Neural cell (in vitro differentiated cells): ENCODE measurements around the gene SIX2. TPM values are rescaled to one million over a fixed set of nuclear protein-coding genes. Genes with fewer than 3 reads are reported as not detected.

Experiments used
- H2AFZ ChIP-seq: fragments of 200-600, 300-800 bp; sonication (generic), shearing (Covaris generic); 2 replicates; pipeline ENCODE4 v1.6.0; 2014; ENCODE audit warnings: low read depth, mild to moderate bottlenecking, antibody characterized with exemption, low read length, moderate library complexity
- H3F3A ChIP-seq: fragments of 200-600 bp; shearing (Covaris generic); 2 replicates; pipeline ENCODE4 v1.6.1; 2016; ENCODE audit warnings: mild to moderate bottlenecking, moderate library complexity, mixed read lengths, antibody characterized with exemption, low read length; ENCODE audit not compliant: insufficient read depth, poor library complexity, severe bottlenecking
- H3K27ac ChIP-seq: fragments of 200-600, 300-800 bp; sonication (generic), shearing (Covaris generic); 2 replicates; pipeline ENCODE4 v1.5.1; 2014; ENCODE audit warnings: mild to moderate bottlenecking, low read length, moderate library complexity
- H3K27me3 ChIP-seq: fragments of 300-800, 200-600 bp; sonication (generic), shearing (Covaris generic); 2 replicates; pipeline ENCODE4 v1.6.0; 2014; ENCODE audit warnings: mild to moderate bottlenecking, low read depth, low read length, moderate library complexity; ENCODE audit not compliant: insufficient read depth
- H3K36me3 ChIP-seq: fragments of 300-800, 200-600 bp; sonication (generic), shearing (Covaris generic); 2 replicates; pipeline ENCODE4 v1.5.1; 2014; ENCODE audit warnings: mild to moderate bottlenecking, antibody characterized with exemption, low read length, moderate library complexity; ENCODE audit not compliant: insufficient read depth
- H3K4me2 ChIP-seq: fragments of 300-800, 200-600 bp; sonication (generic), shearing (Covaris generic); 2 replicates; pipeline ENCODE4 v1.6.0; 2014; ENCODE audit warnings: mild to moderate bottlenecking, low read length
- H3K4me3 ChIP-seq: fragments of 300-800, 200-600 bp; sonication (generic), shearing (Covaris generic); 2 replicates; pipeline ENCODE4 v1.5.1; 2014; ENCODE audit warnings: mild to moderate bottlenecking, low read length, moderate library complexity
- H3K79me2 ChIP-seq: fragments of 200-600 bp; shearing (Covaris generic); replicated peaks from 2 replicates; pipeline ENCODE4 v1.6.0; 2014; ENCODE audit warnings: mild to moderate bottlenecking, low read length, moderate library complexity; ENCODE audit not compliant: insufficient read depth
- H3K9ac ChIP-seq: fragments of 300-800, 200-600 bp; sonication (generic), shearing (Covaris generic); 2 replicates; pipeline ENCODE4 v1.6.1; 2016; ENCODE audit warnings: mild to moderate bottlenecking, low read length, mixed read lengths
- H3K9me2 ChIP-seq: fragments of 200-600 bp; shearing (Covaris generic); 2 replicates; pipeline ENCODE4 v1.6.1; 2016; ENCODE audit warnings: mild to moderate bottlenecking, low read length, mixed read lengths; ENCODE audit not compliant: insufficient read depth
- H3K9me3 ChIP-seq: fragments of 200-600, 300-800 bp; sonication (generic), shearing (Covaris generic); 2 replicates; pipeline ENCODE4 v1.6.1; 2016; ENCODE audit warnings: mild to moderate bottlenecking, mixed run types, low read length, moderate library complexity, mixed read lengths
- H4K20me1 ChIP-seq: fragments of 200-600 bp; shearing (Covaris generic); 2 replicates; pipeline ENCODE4 v1.6.1; 2016; ENCODE audit warnings: mild to moderate bottlenecking, mixed run types; ENCODE audit not compliant: insufficient read depth
- CTCF ChIP-seq: fragments of 450-650 bp; IDR thresholded peaks from 2 replicates; pipeline ENCODE4 v1.5.1; 2014; ENCODE audit warnings: antibody characterized with exemption, mild to moderate bottlenecking, moderate library complexity; ENCODE audit not compliant: poor library complexity, severe bottlenecking
- EP300 ChIP-seq: fragments of 450-650 bp; conservative IDR thresholded peaks from 2 replicates; pipeline ENCODE4 v1.6.1; 2014; ENCODE audit warnings: antibody characterized with exemption, mild to moderate bottlenecking, moderate library complexity; ENCODE audit not compliant: poor library complexity, severe bottlenecking
- EZH2 ChIP-seq: fragments of 200-600, 300-800 bp; shearing (Covaris generic), sonication (generic); IDR thresholded peaks from 2 replicates; pipeline ENCODE4 v1.6.1; 2014; ENCODE audit warnings: antibody characterized with exemption, low read length, borderline replicate concordance, mild to moderate bottlenecking; ENCODE audit not compliant: insufficient read depth, poor library complexity, severe bottlenecking
- MXI1 ChIP-seq: fragments of 450-650 bp; conservative IDR thresholded peaks from 2 replicates; pipeline ENCODE4 v1.6.1; 2014; ENCODE audit warnings: antibody characterized with exemption, mild to moderate bottlenecking; ENCODE audit not compliant: poor library complexity, severe bottlenecking
- POLR2AphosphoS5 ChIP-seq: IDR thresholded peaks from 2 replicates; pipeline ENCODE4 v1.6.1; 2012
- RAD21 ChIP-seq: fragments of 450-650 bp; conservative IDR thresholded peaks from 2 replicates; pipeline ENCODE4 v1.6.1; 2014; ENCODE audit warnings: antibody characterized with exemption, mild to moderate bottlenecking, moderate library complexity
- REST ChIP-seq: IDR thresholded peaks from 2 replicates; pipeline ENCODE4 v1.6.1; 2012; ENCODE audit warnings: borderline replicate concordance
- SMC3 ChIP-seq: fragments of 450-650 bp; conservative IDR thresholded peaks from 2 replicates; pipeline ENCODE4 v1.6.1; 2014; ENCODE audit warnings: antibody characterized with exemption, mild to moderate bottlenecking, moderate library complexity; ENCODE audit not compliant: poor library complexity
- TAF1 ChIP-seq: IDR thresholded peaks from 2 replicates; pipeline ENCODE4 v1.6.1; 2012; ENCODE audit warnings: low read depth
- polyA plus RNA-seq: library from polyadenylated mRNA; depleted of rRNA; stranded (reverse); fragments of >200 nt; gene quantifications from 2 replicates; pipeline ENCODE4 v1.2.3, GENCODE V29; 2014

The SIX2 gene
- polyA plus RNA-seq, 1 donor from 2014 or later, result 0.16 TPM

DNA sequence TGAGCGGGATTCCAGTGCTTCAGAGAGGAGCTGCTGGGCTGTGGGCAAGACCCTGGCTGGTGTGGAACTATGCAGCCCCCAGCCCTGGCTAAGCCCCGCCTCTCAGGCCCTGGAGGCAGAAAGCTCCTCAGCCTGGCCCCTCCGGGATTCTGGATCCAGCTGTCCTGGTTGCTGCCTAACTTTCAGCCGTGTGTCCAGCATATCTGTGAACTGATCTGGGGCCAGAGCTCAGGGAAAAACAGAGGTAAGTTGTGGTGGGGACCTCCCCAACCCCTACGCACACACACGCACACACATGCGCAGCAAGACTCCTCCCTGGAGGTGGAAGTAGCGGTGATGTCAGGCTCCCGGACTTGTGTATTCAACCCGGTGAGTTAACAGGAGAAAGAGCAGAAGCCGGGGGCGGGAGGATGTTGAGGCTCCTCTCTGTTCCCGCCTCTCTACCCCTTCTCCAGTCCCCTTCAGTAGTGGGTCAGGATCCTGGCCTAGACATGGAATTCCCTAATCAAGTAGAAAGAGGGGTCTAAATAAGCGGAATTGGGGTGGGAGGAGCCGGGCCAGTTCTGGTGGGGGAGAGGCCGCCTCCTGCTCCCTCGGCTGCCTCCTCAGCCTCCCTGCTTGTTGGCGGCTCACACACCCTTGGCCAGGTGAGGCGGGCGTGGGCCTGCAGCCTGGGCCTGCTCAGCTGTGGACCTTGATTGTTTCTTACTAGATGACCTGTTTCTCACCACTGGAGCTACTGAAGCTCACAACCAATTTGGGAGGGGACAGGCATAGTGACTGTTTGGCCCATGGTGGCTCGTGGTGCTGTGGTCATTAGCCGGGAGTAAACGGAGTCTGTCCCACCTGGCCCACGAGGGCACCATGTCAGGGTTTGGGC lies 33.4 kb downstream of the SIX2 start:
- H3K27me3 ChIP-seq, result no peaks in the 10 kb centered on the region
- H3K4me3 ChIP-seq, result no peak overlapping the region
- no peaks in the 10 kb centered on the region for H4K20me1 ChIP-seq
- no peak overlapping the region for H3K4me2 ChIP-seq
- no peaks in the 10 kb centered on the region for H3K9me3 ChIP-seq
- H3K9ac ChIP-seq, result no peak overlapping the region
- H3K27ac ChIP-seq, result no peak overlapping the region
- no peaks in the 10 kb centered on the region for H3K79me2 ChIP-seq
- no peaks in the 10 kb centered on the region for H3K9me2 ChIP-seq
- H3F3A ChIP-seq, result no peaks in the 10 kb centered on the region
- no peak overlapping the region for H2AFZ ChIP-seq
- H3K36me3 ChIP-seq, result no peaks in the 10 kb centered on the region
- TF ChIP-seq MXI1 (no peak), CTCF (no peak), POLR2AphosphoS5 (no peak), RAD21 (no peak), REST (no peak), SMC3 (no peak), EZH2 (no peak), TAF1 (no peak), EP300 (no peak)

- H3F3A ChIP-seq, result no peaks in the 10 kb centered on the region
- no peak overlapping the region for H3K4me2 ChIP-seq
- H3K27me3 ChIP-seq, result no peaks in the 10 kb centered on the region
- no peaks in the 10 kb centered on the region for H3K9me2 ChIP-seq
- H3K36me3 ChIP-seq, result no peaks in the 10 kb centered on the region
- no peaks in the 10 kb centered on the region for H4K20me1 ChIP-seq
- no peaks in the 10 kb centered on the region for H3K9me3 ChIP-seq
- TF ChIP-seq MXI1 (no peak), EP300 (no peak), EZH2 (no peak), CTCF (no peak), RAD21 (no peak), SMC3 (no peak), TAF1 (no peak), REST (no peak), POLR2AphosphoS5 (no peak)
- no peaks in the 10 kb centered on the region for H3K79me2 ChIP-seq
- H3K4me3 ChIP-seq, result no peak overlapping the region
- H3K9ac ChIP-seq, result no peak overlapping the region
- H2AFZ ChIP-seq, result no peak overlapping the region
- H3K27ac ChIP-seq, result no peak overlapping the region
Measured at GRCh38 chr2:44974064-44974715, 35.1 kb downstream of the SIX2 start.
